Measurements from ENCODE around the gene LY6G6C.

The LY6G6C gene

DNA sequence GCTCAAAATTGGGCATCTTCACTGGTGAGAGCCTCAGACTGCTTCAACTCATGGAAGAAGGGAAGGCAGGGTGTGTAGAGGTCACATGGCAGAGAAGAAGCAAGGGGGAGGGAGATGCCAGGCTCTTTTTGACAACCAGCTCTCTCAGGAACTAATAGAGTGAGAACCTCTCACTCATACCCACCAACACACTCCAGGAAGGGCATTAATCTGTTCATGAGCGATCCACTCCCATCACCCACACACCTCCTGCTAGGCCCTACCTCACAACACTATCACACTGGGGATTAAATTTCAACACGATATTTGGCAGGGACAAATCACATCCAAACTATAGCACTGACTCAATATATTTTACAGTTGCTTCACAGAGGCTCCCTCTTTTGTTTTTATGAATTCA, 20.3 kb upstream of the LY6G6C start:
- no peak for DNase-seq (ENCODE audit: low spot score)

DNA sequence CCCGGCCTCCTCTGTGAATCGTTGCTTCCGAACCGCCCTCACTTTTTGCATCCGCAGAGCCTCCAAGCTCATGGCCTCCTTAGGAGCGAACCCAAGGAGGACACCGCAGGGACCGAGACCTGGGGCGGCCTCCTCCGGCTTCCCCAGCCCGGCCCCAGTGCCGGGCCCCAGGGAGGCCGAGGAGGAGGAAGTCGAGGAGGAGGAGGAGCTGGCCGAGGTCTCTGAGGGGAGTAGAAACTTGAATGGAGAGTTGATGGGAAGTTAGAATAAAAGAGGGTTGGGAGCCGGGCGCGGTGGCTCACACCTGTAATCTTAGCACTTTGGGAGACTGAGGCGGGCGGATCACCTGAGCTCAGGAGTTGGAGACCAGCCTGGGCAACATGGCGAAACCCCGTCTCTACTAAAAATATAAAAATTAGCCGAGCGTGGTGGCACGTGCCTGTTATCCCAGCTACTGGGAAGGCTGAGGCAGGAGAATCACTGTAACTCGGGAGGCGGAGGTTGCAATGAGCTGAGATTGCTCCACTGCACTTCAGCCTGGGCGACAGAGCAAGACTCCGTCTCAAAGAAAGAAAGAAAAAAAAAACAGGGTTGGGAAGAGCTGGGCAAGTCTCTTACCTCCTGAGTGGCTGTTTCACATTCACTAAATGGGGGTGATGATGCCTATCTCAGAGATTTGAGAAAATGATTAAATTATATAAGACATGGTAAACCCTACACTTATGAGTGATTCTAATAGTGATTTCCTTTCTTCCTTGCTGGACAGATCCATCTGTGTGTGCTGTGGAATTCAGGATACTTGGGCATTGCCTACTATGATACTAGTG, 19.1 kb upstream of the LY6G6C start:
- DNase-seq (ENCODE audit: low spot score): no peak

DNA sequence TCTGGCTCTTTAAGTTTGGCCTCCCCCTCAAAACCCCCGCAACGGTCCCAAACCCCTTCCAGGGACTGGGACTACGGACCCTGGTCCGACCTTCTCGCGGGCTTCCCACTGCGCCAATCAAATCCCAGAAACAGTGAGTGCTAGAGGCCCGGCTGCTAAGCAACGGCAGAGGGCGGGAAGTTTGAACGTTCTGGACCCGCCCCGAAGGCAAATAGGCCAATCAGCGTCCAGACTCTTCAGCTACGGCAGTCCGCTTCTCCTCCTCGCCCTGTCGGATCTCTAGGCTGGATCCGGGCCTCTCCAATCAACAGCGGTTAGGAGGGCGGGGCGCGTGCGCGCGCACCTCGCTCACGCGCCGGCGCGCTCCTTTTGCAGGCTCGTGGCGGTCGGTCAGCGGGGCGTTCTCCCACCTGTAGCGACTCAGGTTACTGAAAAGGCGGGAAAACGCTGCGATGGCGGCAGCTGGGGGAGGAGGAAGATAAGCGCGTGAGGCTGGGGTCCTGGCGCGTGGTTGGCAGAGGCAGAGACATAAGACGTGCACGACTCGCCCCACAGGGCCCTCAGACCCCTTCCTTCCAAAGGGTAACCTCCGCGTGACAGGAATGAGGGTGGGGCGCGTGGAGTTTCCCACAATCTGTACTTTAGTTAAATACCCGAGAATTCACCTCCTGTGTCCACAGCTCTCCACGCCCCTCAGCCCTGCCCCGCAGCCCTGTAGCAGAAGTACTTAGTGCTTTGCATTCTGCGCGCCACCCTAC, 18.3 kb upstream of the LY6G6C start, which contains the start of gene MSH5:
Gene MSH5 (plus strand): TSS at position 367 of the 758 bp plus-strand sequence. CDS start 462 bp downstream, outside the sequence.
- peak; percentile 98 for DNase-seq (ENCODE audit: low spot score)

DNA sequence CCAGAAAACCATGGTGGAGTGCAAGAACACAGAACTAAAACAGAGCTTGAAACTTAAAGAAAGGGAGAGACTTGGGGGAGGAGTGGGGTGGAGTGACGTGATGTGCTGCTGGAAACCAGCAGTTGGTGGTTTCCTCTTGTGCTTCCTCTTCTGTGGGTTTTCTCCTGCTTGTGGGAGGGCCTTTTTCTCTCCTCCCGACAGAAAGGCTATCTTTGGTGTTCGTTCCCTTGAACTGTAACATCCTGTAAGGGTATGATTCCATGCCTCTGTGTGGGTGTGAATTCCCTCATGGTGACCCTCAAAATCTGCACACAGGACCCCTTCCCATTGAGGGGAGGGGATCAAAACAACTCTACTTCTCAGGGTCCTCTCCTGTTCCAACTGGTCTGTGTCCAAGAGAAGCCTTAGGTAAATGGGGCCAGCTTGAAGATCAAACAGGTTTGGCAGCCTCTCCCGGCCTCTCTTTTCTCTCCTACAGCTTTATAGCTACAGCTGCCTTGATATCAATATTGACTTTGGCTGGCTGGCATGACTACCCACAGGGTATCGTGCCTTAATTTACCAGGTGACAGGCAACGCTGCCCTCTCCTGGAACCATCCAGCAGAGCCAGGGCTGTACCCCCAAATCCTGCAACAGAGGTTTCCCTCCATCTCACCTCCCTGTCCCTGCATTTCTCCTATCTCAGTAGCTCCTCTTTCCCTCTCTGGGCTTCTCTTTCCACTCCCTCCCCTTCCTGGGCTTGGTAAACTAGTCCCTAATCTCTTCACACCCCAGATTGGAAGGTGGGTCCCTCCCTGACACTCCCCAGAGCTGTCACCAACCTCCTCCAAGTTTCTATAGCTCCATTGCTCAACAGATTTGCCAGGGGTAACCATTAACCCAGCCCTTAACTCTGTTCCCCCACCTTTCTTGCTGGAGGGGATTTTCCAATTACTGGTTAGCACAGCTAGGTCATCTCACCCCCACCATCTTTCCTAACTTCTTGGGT, 16.7 kb upstream of the LY6G6C start:
- DNase-seq (ENCODE audit: low spot score): peak; percentile 77

DNA sequence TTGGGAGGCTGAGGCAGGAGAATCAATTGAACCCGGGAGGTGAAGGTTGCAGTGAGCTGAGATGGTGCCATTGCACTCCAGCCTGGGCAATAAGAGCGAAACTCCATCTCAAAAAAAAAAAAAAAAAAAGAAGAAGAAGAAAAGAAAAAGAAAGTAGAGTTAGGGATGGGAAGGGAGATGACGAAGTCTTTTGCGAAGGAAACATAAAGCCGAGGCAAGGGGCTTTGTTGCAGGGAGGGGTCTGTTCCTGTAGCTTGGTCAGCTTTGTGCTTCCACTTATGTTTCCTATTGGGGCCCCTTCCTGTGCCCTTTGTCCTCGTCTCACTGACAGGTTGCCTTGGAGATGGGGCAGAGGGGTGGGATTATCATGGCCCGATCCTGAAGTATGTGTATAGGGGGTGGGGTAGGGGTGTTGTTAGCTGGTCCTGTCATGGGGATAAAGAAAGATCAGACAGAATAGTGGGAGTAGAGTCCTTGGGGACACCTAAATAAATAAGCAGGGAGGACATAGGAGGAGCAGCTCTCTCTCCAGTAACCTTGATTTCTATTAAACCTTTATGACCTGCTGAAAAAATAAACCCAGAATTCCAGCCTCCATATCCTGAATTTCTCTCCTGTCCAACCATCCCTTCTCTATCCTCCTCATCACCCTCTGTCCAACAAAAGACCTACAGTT, 15.9 kb upstream of the LY6G6C start:
- DNase-seq (ENCODE audit: low spot score): peak; percentile 45

DNA sequence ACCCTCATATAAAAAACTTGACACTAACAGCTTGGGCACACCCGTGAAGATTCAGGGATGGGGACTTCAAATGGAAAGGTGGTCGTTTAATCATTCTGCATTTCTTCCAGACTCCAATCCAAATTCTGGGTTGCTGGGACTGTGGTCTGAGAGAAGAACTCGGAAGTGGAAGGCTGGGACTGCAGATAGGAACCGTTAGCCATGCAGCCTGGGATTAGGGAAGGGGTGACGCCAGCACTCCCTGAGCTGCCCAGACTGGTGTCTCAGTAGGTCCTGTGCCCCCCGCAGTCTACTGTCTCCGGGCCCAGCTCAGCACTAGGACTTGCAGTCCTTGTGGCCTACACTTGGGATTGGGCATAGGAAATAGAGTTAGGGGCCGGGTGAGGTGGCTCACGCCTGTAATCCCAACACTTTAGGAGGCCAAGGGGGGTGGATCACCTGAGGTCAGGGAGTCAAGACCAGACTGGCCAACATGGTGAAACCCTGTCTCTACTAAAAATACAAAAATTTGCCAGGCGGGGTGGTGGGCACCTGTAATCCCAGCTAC, 15.3 kb upstream of the LY6G6C start:
- DNase-seq (ENCODE audit: low spot score): no peak

DNA sequence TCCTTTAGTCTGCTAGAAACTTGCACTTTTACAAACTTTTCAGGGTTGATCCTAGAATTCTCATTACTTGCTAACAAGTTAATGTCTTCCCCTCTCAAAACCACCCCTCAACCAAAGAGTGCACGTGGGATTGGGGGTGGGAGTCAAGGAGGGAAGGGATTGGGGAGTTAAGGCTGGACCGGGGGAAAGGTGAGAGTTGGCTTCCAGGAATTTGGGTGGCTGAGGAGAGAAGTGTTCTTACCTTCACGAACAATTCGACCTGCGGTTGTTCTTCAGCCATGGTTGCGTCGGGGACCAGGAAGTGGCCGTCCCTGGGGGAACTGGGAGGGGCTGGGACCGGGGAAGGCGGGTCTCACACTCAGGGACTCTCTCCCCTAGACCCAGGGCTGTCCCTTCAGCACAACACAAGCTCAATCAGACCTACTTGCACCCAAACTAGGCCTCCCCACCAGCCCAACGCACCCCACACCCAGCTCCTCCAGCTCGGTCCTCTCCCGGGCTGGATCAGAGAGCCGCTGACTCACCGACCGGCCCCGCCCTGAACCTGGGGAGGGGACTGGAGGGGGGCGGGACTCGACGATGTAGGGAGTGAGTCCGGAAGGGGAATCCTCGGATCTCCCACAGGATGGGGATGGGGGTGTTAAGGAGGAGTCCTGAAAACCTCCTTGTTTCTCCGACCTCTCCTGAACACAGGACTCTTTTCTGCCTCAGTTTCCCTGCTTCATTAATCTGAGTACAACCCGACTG, 14.6 kb upstream of the LY6G6C start, which contains the start of gene CLIC1:
Gene CLIC1 (minus strand): TSS at position 510 of the 747 bp plus-strand sequence. CDS start 230 bp downstream, at position 280.
- peak; percentile 37 for DNase-seq (ENCODE audit: low spot score)

DNA sequence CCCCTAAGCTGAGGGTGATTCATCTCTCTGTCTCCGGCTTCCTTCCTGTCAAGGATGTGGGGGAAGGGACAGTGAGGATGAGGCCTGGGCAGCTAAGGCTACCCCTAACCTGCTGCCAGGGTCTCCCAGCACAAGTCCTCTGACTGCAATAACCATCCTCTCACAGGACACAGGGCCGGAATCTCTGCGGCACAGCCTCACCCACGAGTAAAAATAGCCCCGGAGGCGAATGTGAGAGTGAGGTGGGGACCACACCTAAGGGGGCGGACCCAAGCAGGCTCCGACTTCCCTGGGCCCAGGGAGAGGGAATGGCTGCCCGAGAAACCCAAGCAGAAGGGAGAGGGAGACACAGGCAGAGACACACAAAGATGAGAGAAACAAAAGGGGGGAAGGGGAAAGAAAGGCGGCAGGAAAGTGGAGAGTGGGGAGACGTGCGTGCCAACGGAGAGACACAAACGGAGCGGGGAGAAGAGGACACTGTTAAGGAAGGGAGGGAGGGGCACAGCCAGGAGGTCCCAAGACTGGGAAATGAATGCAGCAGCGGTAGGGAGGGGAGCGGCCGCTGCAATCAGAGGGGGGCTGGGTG, 13.4 kb upstream of the LY6G6C start:
- DNase-seq (ENCODE audit: low spot score): peak; percentile 25

DNA sequence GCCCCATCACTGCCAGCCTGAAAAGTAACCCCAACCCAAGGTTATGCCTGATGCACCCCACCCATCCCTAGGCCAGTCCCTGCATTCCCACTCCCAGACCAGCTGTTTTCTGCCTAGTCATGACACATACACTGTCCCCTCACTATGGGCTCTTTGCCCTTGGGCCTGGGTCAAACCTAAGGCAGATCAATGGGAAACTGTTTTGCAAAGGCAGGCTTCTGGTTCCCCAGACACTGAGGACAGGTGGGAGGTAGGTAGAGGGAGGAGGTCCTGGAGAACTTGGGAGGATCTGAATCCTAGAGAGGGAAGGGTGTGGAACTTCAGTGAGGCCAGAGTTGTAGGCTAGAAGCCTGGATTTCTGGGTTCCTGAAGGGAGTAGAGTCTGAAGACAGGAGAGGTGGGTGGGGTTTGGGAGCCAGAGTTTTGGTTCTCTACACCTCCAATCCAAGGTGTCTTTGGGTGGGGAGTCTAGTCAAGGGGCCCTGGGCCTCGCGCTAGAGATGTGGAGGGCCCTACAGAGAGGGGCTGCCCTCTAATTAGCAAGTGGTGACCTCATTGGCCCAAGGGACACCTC, 12.8 kb upstream of the LY6G6C start:
- no peak for DNase-seq (ENCODE audit: low spot score)

DNA sequence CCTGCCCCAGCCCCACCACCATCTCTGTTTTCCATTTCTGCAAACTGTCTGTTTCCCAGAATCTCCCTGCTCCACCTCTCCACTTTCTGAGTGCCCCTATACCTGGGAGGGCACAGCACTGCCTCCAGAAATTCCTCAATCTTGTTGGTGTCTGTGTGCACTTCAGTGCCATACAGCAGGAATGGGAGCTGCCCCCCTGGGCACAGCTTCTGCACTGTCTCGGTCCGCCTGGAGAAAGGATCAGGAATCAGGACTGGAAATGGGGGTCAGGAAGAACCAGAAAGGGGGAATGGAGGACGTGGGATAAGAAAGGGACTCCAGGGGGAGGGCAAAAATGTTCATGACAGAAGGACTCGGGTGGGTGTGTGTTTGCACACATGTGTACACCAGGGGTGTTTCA, 12.2 kb upstream of the LY6G6C start:
- no peak for DNase-seq (ENCODE audit: low spot score)

DNA sequence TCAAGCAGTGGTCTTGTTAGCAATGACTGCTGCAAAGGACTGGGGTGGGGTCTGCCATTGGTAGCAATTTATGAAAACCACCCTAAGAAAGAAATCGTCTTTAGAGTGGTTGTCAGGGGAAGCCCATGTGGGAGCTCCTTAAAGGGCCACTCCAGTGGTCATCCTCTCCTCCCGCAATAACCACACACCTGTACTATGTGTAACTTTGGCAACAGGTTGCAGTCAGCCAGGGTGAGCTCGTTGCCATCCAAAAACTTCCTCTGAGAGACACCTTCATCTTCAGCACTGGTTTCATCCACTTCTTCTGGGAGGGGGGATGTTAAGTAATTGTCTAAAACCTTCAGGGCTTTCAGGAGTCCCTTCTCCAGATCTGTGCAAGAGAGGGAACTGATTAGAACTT, 10.5 kb upstream of the LY6G6C start:
- no peak for DNase-seq (ENCODE audit: low spot score)

DNA sequence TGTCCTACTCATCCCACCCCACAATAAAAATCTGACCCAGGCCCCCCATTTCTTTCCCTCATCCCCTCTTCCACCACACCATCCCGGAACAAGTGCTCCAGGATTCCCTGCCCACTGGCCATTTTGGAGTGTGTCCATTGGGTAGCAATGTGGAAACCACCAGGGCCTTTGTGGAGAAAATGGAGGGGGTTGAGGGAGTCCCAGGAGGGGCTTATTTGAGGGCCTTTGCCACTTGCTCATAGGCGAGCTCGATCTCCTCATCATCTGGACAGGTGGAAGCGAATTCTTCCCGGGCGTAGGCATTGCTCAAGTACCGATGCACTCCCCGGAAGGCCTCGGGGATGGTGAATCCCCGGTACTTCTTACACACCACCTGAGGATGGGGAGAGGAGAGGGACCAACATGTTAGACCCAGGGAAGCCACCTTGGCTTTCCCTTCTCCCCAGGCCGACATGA, 9.1 kb upstream of the LY6G6C start:
- DNase-seq (ENCODE audit: low spot score): no peak

DNA sequence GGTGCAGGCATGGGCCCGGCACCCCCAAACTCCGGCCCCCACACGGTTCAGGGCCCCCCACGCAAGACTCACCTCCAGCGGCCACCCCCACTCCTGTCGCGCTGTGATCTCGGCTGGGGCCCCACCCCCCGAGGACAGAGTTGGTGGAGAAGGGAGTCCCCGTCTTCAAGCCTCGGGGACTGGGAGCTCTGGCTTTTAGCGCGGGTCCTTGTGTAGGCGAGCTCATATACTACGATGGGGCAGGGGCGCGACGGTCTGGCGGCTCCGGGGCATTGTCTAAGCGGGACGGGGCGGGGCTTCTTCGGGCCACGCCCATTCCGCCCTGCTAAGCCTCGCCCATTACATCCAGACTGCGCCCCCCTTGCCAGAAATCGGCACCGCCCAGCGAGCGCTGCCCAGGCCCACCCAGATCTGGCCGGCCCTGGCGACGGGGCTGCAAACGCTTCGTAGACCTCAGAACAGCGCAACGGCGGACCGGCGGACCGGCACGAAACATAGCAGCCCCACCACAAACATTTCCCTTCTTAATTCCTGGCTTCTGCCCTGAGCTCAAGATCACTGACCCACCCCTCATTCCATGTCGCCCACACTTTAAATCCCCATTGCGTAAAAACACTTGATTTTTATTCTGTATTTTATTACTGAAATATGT, 8.6 kb upstream of the LY6G6C start:
- peak; percentile 69 for DNase-seq (ENCODE audit: low spot score)

DNA sequence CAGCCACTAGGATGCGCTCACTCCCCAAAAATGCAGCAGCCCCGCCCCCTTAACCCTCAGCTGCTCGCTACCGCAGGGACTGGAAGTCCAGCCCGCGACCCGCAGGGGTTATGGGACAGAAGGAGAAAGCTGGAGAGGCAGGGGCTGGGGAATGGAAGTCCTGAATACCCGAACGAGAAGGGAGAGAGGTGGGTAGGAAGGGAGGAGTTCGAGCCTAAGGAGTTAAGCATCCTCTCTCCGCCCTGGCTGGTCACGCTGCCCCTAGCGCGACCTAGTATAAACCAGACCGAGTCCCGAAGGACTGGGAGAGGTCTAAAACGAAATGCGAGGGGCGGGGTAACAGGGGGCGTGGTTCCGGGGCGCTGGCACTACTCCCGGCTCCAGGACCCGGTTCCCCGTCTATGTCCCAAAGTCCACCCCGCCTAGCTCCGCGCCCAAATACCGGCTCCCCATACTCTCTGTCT, 8.0 kb upstream of the LY6G6C start:
- DNase-seq (ENCODE audit: low spot score): peak; percentile 81

DNA sequence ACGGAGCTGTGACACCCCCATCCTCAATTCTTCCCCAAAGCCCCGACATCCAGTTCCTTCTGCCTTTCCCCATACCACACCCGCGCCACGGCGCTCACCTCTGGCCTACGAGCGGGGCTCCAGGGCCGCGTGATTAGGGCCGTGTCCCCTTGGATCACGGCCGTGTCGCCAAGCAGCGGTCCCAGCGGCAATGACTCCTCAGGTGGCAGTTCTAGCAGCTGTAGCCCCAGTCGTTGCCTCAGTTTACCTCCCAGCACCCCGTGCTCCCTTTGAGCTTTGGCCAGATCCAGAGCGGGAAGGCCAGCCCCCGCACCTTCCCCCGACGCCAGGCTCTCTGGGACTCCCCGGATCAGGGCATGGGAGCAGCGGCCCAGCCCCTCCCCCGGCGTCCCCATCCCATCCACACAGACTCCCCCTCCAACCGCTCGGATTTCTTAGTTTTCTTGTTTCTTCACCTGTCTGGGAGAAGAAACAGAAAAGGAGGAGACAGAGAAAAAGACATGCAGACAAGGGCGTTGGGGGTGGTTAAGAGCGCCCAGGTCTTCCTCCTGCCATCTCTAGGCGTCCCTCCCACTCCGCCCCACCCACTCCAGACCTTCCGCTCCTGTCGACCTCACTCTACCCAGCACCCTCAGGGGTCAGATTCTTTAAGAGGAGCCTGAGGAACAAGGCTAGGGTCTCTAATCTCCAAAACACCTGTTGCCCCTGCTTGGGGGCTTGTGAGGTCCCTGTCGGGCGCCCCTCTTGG, 7.4 kb upstream of the LY6G6C start, which contains the start of gene DDAH2:
Gene DDAH2 (minus strand): TSS at position 533 of the 748 bp plus-strand sequence. CDS start 138 bp downstream, at position 395.
- DNase-seq (ENCODE audit: low spot score): no peak

DNA sequence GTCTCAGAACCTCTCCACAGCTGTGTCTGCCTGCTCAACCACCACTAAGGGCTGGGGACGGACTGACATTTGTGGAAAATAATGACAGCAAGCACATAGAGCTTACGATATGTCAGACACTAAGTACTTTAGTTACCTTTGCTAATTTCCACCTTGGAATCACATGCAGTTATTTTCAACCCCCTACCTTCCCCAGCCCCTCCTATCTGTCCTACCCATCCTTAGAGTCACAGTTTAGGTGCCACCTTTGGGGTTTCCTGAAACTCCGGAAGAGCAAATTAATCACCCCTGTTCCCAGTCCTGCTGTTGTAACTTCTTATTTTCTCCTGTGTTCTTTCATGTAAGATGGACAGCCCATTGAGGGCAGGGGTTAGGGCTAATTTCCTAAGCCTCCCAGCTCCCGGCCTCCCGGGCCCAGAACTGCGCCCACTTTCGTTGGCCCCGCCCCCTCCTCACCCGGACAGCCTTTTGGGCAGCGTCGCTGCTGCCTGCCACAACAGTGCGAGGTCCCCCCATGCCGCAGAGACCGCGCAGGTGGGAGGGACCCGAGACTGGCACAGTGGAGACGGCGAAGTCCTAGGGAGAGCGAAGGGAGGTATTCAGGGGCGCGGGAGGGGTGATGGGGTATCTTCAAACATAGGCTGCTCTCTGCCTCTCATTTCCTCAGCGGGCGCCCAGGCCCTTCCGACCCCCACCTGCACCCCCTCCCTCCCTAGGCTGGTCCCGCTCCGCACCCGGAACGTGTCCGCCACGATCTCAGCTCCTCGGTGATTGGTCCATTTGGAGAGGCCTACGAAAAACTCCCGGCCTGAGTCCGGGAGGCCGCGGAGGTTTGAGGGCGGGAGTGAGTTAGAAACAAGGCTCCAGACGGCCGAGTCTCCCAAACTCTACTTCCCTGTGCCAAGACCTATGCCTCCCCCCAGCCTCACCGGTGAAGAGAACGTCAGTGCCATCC, 6.4 kb upstream of the LY6G6C start:
- DNase-seq (ENCODE audit: low spot score): no peak
